NT2/D1 (cell line): ENCODE results near the gene PALM.

ENCODE experiments used
- SUZ12 ChIP-seq: IDR thresholded peaks from 2 replicates; pipeline ENCODE4 v1.6.1; 2011; ENCODE audit not compliant: insufficient read length, insufficient read depth; ENCODE audit errors: extremely low read depth
- YY1 ChIP-seq: IDR thresholded peaks from 2 replicates; pipeline ENCODE4 v1.6.1; 2011; ENCODE audit not compliant: insufficient read length, insufficient read depth

GRCh38 chr19:736125-736524, 27.4 kb downstream of the PALM start:
- TF ChIP-seq YY1: no peak
- no peak for TF ChIP-seq SUZ12
